GM18909 (cell line): ENCODE data around the gene SUPT5H.

Experiments
- ATAC-seq: cut with Tn5 transposase; IDR thresholded peaks from one replicate; pipeline ENCODE4 v1.9.1; 2021; ENCODE audit warnings: mild to moderate bottlenecking; ENCODE audit not compliant: unreplicated experiment, poor library complexity

Gene SUPT5H

GRCh38 chr19:39514840-39515550 lies 69.6 kb downstream of the SUPT5H start, which contains the start of gene SELENOV:
Gene SELENOV, plus strand, starts transcription at chr19:39515139. Its CDS starts 74 bp downstream, at chr19:39515213.
- ATAC-seq: no peak

GRCh38 chr19:39515551-39516191 lies 70.3 kb downstream of the SUPT5H start:
- no peak for ATAC-seq

- ATAC-seq: no peak
Observed at GRCh38 chr19:39516270-39516669, 70.9 kb downstream of the SUPT5H start.

- ATAC-seq: no peak
Observed at GRCh38 chr19:39517432-39517831, 72.0 kb downstream of the SUPT5H start.

- no peak for ATAC-seq
Observed at GRCh38 chr19:39518458-39518857, 73.1 kb downstream of the SUPT5H start.

- ATAC-seq: no peak
Observed at GRCh38 chr19:39518975-39519374, 73.6 kb downstream of the SUPT5H start.

- no peak for ATAC-seq
Observed at GRCh38 chr19:39520541-39521484, 75.4 kb downstream of the SUPT5H start.

GRCh38 chr19:39524495-39524894 lies 79.1 kb downstream of the SUPT5H start:
- no peak for ATAC-seq

- ATAC-seq: no peak
Observed at GRCh38 chr19:39525205-39525604, 79.8 kb downstream of the SUPT5H start.
